ENCODE measurements around the gene HIPK4.

GRCh38 chr19:40398417-40399131 is 8.6 kb upstream of the HIPK4 start:
- TF ChIP-seq GATA3 (IDR thresholded peaks at IDR 0.05; ENCODE audit: low read depth, low read length): no peak
- TF ChIP-seq GATA2 (IDR thresholded peaks at IDR 0.05; ENCODE audit: low read depth, low read length): no peak

All from SH-SY5Y (cell line).